H1 (cell line): Measurements from ENCODE around the gene GIMAP7. TPM values are rescaled to one million over a fixed set of nuclear protein-coding genes. Genes with fewer than 3 reads are reported as not detected.

ENCODE experiments used
- BCL11A ChIP-seq, 2 experiments: IDR thresholded peaks; one replicate each; pipeline ENCODE4 v1.6.1; 2011; ENCODE audit warnings: low read depth in 2 of 2, low read length in 2 of 2, mild to moderate bottlenecking in 2 of 2
- CBX8 ChIP-seq: fragments of 300-800, 300-1000 bp; sonication (generic); IDR thresholded peaks from 2 replicates; pipeline ENCODE4 v1.7.1; 2016; ENCODE audit warnings: low read depth, low read length, borderline replicate concordance
- CTBP2 ChIP-seq: IDR thresholded peaks from 2 replicates; pipeline ENCODE4 v1.7.0; 2011; ENCODE audit warnings: borderline replicate concordance, mild to moderate bottlenecking, moderate library complexity, mixed read lengths, low read length; ENCODE audit not compliant: insufficient read depth, insufficient read length
- CTCF ChIP-seq, 3 experiments: IDR thresholded peaks; 1 replicate in 2 of 3; 2 replicates in 1 of 3; pipeline versions ENCODE4 v1.5.1 to v1.6.1; 2011; ENCODE audit warnings: low read length in 3 of 3, mild to moderate bottlenecking in 3 of 3, inconsistent platforms in 2 of 3, low read depth in 1 of 3, moderate library complexity in 1 of 3; ENCODE audit not compliant: insufficient read depth in 1 of 3; ENCODE audit errors: control extremely low read depth in 1 of 3
- RBBP5 ChIP-seq: IDR thresholded peaks from 2 replicates; pipeline ENCODE4 v1.7.1; 2012; ENCODE audit warnings: low read depth, mild to moderate bottlenecking, inconsistent platforms, low read length, moderate library complexity, borderline replicate concordance
- SAP30 ChIP-seq: fragments of 300-600 bp; sonication (generic); IDR thresholded peaks from 2 replicates; pipeline ENCODE4 v1.7.1; 2012; ENCODE audit warnings: low read length, moderate library complexity, mild to moderate bottlenecking, inconsistent platforms; ENCODE audit not compliant: insufficient read depth, insufficient replicate concordance
- SP1 ChIP-seq: IDR thresholded peaks from 2 replicates; pipeline ENCODE4 v1.6.1; 2011; ENCODE audit warnings: low read depth, low read length
- TCF12 ChIP-seq: IDR thresholded peaks from 2 replicates; pipeline ENCODE4 v1.6.1; 2011; ENCODE audit warnings: low read depth, mild to moderate bottlenecking, low read length
- polyA plus RNA-seq, 7 experiments: library from polyadenylated mRNA; depleted of rRNA in 3 of 7; stranded (reverse) in 5 of 7; unstranded in 2 of 7; fragments of >200 nt in 5 of 7; fragments of 200-250 nt in 2 of 7; gene quantifications; 1 replicate in 5 of 7; 2 replicates in 1 of 7; 4 replicates in 1 of 7; pipeline versions ENCODE4 v1.2.1 to v1.2.3, GENCODE V29; 2011 to 2013; ENCODE audit warnings: missing spikeins in 2 of 7, mixed read lengths in 2 of 7
- total RNA-seq: library from RNA; stranded (reverse); fragmentation: NEBNext Ultra II Directional; extraction: Animal tissue kit (Norgen Biotek cat#: 25700); gene quantifications from 2 replicates; pipeline ENCODE4 v1.2.1, GENCODE V29; 2021

GIMAP7 gene
- total and polyA plus RNA-seq, 2 of the 8 experiments (the other 6 are each of a cell fraction or from before 2014, with no cell fraction given): not detected

- TF ChIP-seq CTCF (IDR thresholded peaks at IDR 0.05; ENCODE audit: control extremely low read depth in 1 of 3, insufficient read depth in 1 of 3, low read depth in 1 of 3, low read length in 3 of 3) (no peak), RBBP5 (no peak), CBX8 (no peak), BCL11A (IDR thresholded peaks at IDR 0.05; ENCODE audit: low read depth in 2 of 2, low read length in 2 of 2) (no peak), TCF12 (no peak), SAP30 (no peak), SP1 (no peak), CTBP2 (no peak)
- TF ChIP-seq, all 59 proteins: peak for 0
Observed at GRCh38 chr7:150464962-150465361, 49.7 kb upstream of the GIMAP7 start (continued).
